Large intestine (tissue), 3 donors: ENCODE results near the gene TMEM132A. TPM values are rescaled to one million over a fixed set of nuclear protein-coding genes. Genes with fewer than 3 reads are reported as not detected.
A peak's percentile ranks its signal among the peaks of the same experiment; 100 is the strongest.

Experiments
- DNase-seq, 2 donors: peaks; one replicate each; pipeline versions ENCODE4 v3.0.0 to v3.0.0-alpha.2; 2013
- H3K27ac ChIP-seq: one replicate; pipeline ENCODE4 v1.5.1; 2013; ENCODE audit warnings: low read length
- H3K27me3 ChIP-seq: 2 replicates; pipeline ENCODE4 v1.6.1; 2013; ENCODE audit warnings: low read length; ENCODE audit not compliant: control insufficient read depth, insufficient read depth
- H3K36me3 ChIP-seq: 2 replicates; pipeline ENCODE4 v1.6.1; 2013; ENCODE audit warnings: low read length; ENCODE audit not compliant: control insufficient read depth, insufficient read depth
- H3K4me1 ChIP-seq: one replicate; pipeline ENCODE4 v1.6.1; 2013; ENCODE audit warnings: low read length; ENCODE audit not compliant: control insufficient read depth, insufficient read depth
- H3K4me3 ChIP-seq: one replicate; pipeline ENCODE4 v1.5.1; 2013; ENCODE audit warnings: low read length
- H3K9me3 ChIP-seq: one replicate; pipeline ENCODE4 v1.6.1; 2013; ENCODE audit warnings: mild to moderate bottlenecking, low read depth, low read length, moderate library complexity; ENCODE audit not compliant: control insufficient read depth
- WGBS: methylation state at CpG from one replicate; pipeline ENCODE4 v1.1.5; 2013; ENCODE audit warnings: low lambda C conversion rate; ENCODE audit not compliant: insufficient coverage; 5-methylcytosine and 5-hydroxymethylcytosine counted together
- polyA plus RNA-seq: library from polyadenylated mRNA; unstranded; fragments of 120-200 nt; gene quantifications from one replicate; pipeline ENCODE4 v1.2.1, GENCODE V29; 2013

Gene TMEM132A
- polyA plus RNA-seq, 1 donor = 19.6 TPM

- H3K9me3 ChIP-seq = no peaks in the 10 kb centered on the region
Observed at GRCh38 chr11:60921777-60922335, 2.4 kb upstream of the TMEM132A start.

GRCh38 chr11:60922906-60923305 lies 1.4 kb upstream of the TMEM132A start:
- no CpG with 5 or more reads among the region's 6 CpGs for WGBS
- Histone ChIP-seq H3K4me1 (peaks cover 11% of the 10 kb centered on the region), H3K27me3 (peaks cover 9% of the 10 kb centered on the region), H3K27ac (no peak overlapping the region), H3K36me3 (peaks cover 32% of the 10 kb centered on the region), H3K4me3 (no peak overlapping the region), H3K9me3 (no peaks in the 10 kb centered on the region)
- no peak for DNase-seq

More at GRCh38 chr11:60921777-60922335, 2.4 kb upstream of the TMEM132A start:
- DNase-seq = no peak
- H3K27me3 ChIP-seq = peaks cover 9% of the 10 kb centered on the region
- WGBS = no CpG with 5 or more reads among the region's 23 CpGs
- H3K4me3 ChIP-seq = no peak overlapping the region
- H3K4me1 ChIP-seq = peaks cover 11% of the 10 kb centered on the region
- no peak overlapping the region for H3K27ac ChIP-seq
- peaks cover 32% of the 10 kb centered on the region for H3K36me3 ChIP-seq

- Histone ChIP-seq H3K4me1 (peaks cover 11% of the 10 kb centered on the region), H3K27me3 (peaks cover 9% of the 10 kb centered on the region), H3K4me3 (no peak overlapping the region), H3K9me3 (no peaks in the 10 kb centered on the region), H3K27ac (no peak overlapping the region), H3K36me3 (peaks cover 32% of the 10 kb centered on the region)
- no peak for DNase-seq
- 100% methylated on average over 1 of the region's 5 CpGs for WGBS
Observed at GRCh38 chr11:60923326-60923725, 934 bp upstream of the TMEM132A start.

GRCh38 chr11:60923800-60924109 lies 505 bp upstream of the TMEM132A start:
- Histone ChIP-seq H3K4me1 (peaks cover 11% of the 10 kb centered on the region), H3K9me3 (no peaks in the 10 kb centered on the region), H3K4me3 (peak overlapping the region; percentile 18), H3K27me3 (peaks cover 9% of the 10 kb centered on the region), H3K27ac (no peak overlapping the region), H3K36me3 (peaks cover 35% of the 10 kb centered on the region)
- no CpG with 5 or more reads among the region's 6 CpGs for WGBS
- DNase-seq = no peak

- H3K4me3 ChIP-seq = peak overlapping the region; percentile 55
- H3K27me3 ChIP-seq = peaks cover 9% of the 10 kb centered on the region
- peaks cover 30% of the 10 kb centered on the region for H3K36me3 ChIP-seq
- H3K9me3 ChIP-seq = no peaks in the 10 kb centered on the region
- no peak overlapping the region for H3K27ac ChIP-seq
- peaks cover 21% of the 10 kb centered on the region for H3K4me1 ChIP-seq
- no CpG with 5 or more reads among the region's 35 CpGs for WGBS
- DNase-seq = peak in 1 of 2 donors; percentile 17
Observed at GRCh38 chr11:60924906-60925853, 920 bp downstream of the TMEM132A start.

- Histone ChIP-seq H3K4me3 (no peak overlapping the region), H3K27me3 (peaks cover 9% of the 10 kb centered on the region), H3K27ac (no peak overlapping the region), H3K4me1 (peaks cover 22% of the 10 kb centered on the region), H3K36me3 (peaks cover 23% of the 10 kb centered on the region), H3K9me3 (no peaks in the 10 kb centered on the region)
- DNase-seq = no peak
- no CpG with 5 or more reads among the region's 6 CpGs for WGBS
Observed at GRCh38 chr11:60925868-60926267, 1.6 kb downstream of the TMEM132A start.

- Histone ChIP-seq H3K36me3 (peaks cover 20% of the 10 kb centered on the region), H3K4me1 (peaks cover 22% of the 10 kb centered on the region), H3K9me3 (no peaks in the 10 kb centered on the region), H3K27me3 (peaks cover 9% of the 10 kb centered on the region), H3K27ac (no peak overlapping the region), H3K4me3 (no peak overlapping the region)
- no CpG with 5 or more reads among the region's 8 CpGs for WGBS
- DNase-seq = no peak
Observed at GRCh38 chr11:60926500-60926899, 2.2 kb downstream of the TMEM132A start.

GRCh38 chr11:60927061-60927592 lies 2.9 kb downstream of the TMEM132A start:
- H3K4me1 ChIP-seq = peaks cover 22% of the 10 kb centered on the region
- peaks cover 19% of the 10 kb centered on the region for H3K36me3 ChIP-seq
- no peak overlapping the region for H3K4me3 ChIP-seq
- H3K27ac ChIP-seq = no peak overlapping the region
- DNase-seq = no peak
- WGBS = no CpG with 5 or more reads among the region's 8 CpGs
- peaks cover 9% of the 10 kb centered on the region for H3K27me3 ChIP-seq
- H3K9me3 ChIP-seq = no peaks in the 10 kb centered on the region

GRCh38 chr11:60927600-60927999 lies 3.3 kb downstream of the TMEM132A start:
- no CpG with 5 or more reads among the region's 16 CpGs for WGBS
- Histone ChIP-seq H3K27ac (no peak overlapping the region), H3K27me3 (peaks cover 9% of the 10 kb centered on the region), H3K9me3 (no peaks in the 10 kb centered on the region), H3K4me3 (no peak overlapping the region), H3K4me1 (peaks cover 22% of the 10 kb centered on the region), H3K36me3 (peaks cover 16% of the 10 kb centered on the region)
- no peak for DNase-seq

- H3K27ac ChIP-seq = no peak overlapping the region
- no peak overlapping the region for H3K4me3 ChIP-seq
- no peaks in the 10 kb centered on the region for H3K9me3 ChIP-seq
- peaks cover 9% of the 10 kb centered on the region for H3K27me3 ChIP-seq
- peaks cover 13% of the 10 kb centered on the region for H3K36me3 ChIP-seq
- DNase-seq = no peak
- H3K4me1 ChIP-seq = peaks cover 22% of the 10 kb centered on the region
- WGBS = no CpG with 5 or more reads among the region's 20 CpGs
Observed at GRCh38 chr11:60928563-60929001, 4.3 kb downstream of the TMEM132A start.
